ENCODE measurements around the gene SPG11.

DNA sequence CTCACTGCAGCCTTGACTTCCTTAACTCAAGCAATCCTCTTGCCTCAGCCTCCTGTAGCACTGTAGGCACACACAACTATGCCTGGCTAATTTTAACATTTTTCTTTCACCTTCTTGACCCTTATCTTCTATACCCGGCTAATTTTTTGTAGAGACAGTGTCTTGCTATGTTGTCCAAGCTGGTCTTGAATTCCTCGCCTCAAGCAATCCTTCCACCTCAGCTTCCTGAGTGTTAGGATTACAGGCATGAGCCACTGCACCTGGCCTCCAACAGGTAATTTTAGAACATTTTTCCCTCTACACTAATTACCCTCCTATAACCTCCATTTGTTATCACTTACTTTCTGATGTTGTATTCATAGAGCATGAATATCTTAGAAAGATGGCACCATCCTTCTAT, 60.3 kb downstream of the SPG11 start:
- TF ChIP-seq EZH2 (IDR thresholded peaks at IDR 0.05; ENCODE audit: insufficient read depth, poor library complexity, severe bottlenecking) (no peak), EZH2phosphoT487 (IDR thresholded peaks at IDR 0.05; ENCODE audit: insufficient read depth, low read depth) (no peak)

Data from GM23248 (cell line).